ENCODE results near the gene BDH2. TPM values are rescaled to one million over a fixed set of nuclear protein-coding genes. Genes with fewer than 3 reads are reported as not detected.

Gene BDH2
- total and polyA plus RNA-seq, 2 experiments from 2014 or later: 86.4 to 137 TPM

- Histone ChIP-seq H3K4me3 (no peak overlapping the region), H3K9me3 (ENCODE audit: low read depth) (no peaks in the 10 kb centered on the region), H3K27ac (no peak overlapping the region), H3K9me2 (replicated peaks; ENCODE audit: insufficient read depth) (no peaks in the 10 kb centered on the region), H3K36me3 (replicated peaks; ENCODE audit: insufficient read depth, low read depth) (no peaks in the 10 kb centered on the region), H3K27me3 (no peaks in the 10 kb centered on the region), H2AFZ (no peak overlapping the region), H4K20me1 (ENCODE audit: insufficient read depth, poor library complexity, severe bottlenecking) (no peaks in the 10 kb centered on the region), H3K79me2 (peaks cover 28% of the 10 kb centered on the region), H3K4me2 (no peak overlapping the region), H3K4me1 (ENCODE audit: insufficient read depth) (peaks cover 6% of the 10 kb centered on the region)
- DNase-seq (ENCODE audit: low spot score): no peak
- no peak for TF ChIP-seq CTCF (IDR thresholded peaks at IDR 0.05; ENCODE audit: poor library complexity)
- TF ChIP-seq EZH2 (IDR thresholded peaks at IDR 0.05; ENCODE audit: borderline replicate concordance): no peak
- TF ChIP-seq EZH2phosphoT487 (IDR thresholded peaks at IDR 0.05; ENCODE audit: low read depth, severe bottlenecking, unreplicated experiment): no peak
Measured at GRCh38 chr4:103092245-103092644, 7.4 kb downstream of the BDH2 start.

- peak; percentile 61 for DNase-seq (ENCODE audit: low spot score)
- peak; percentile 66 for TF ChIP-seq CTCF (IDR thresholded peaks at IDR 0.05; ENCODE audit: poor library complexity)
- TF ChIP-seq EZH2 (IDR thresholded peaks at IDR 0.05; ENCODE audit: borderline replicate concordance): no peak
- Histone ChIP-seq H3K27ac (no peak overlapping the region), H3K9me3 (ENCODE audit: low read depth) (no peaks in the 10 kb centered on the region), H3K9me2 (replicated peaks; ENCODE audit: insufficient read depth) (no peaks in the 10 kb centered on the region), H3K36me3 (replicated peaks; ENCODE audit: insufficient read depth, low read depth) (no peaks in the 10 kb centered on the region), H3K27me3 (no peaks in the 10 kb centered on the region), H3K4me2 (no peak overlapping the region), H4K20me1 (ENCODE audit: insufficient read depth, poor library complexity, severe bottlenecking) (no peaks in the 10 kb centered on the region), H2AFZ (no peak overlapping the region), H3K4me1 (ENCODE audit: insufficient read depth) (peaks cover 5% of the 10 kb centered on the region), H3K79me2 (peaks cover 23% of the 10 kb centered on the region), H3K4me3 (no peak overlapping the region)
- WGBS (ENCODE audit: low lambda C conversion rate, missing lambda C conversion rate): 65% methylated on average over 3 of the region's 3 CpGs
Measured at GRCh38 chr4:103091601-103092223, 7.9 kb downstream of the BDH2 start.

- WGBS (ENCODE audit: low lambda C conversion rate, missing lambda C conversion rate): 91% methylated on average over 2 of the region's 2 CpGs
- no peaks in the 10 kb centered on the region for H3K36me3 ChIP-seq (replicated peaks; ENCODE audit: insufficient read depth, low read depth)
Measured at GRCh38 chr4:103089481-103089880, 10.2 kb downstream of the BDH2 start.

More at GRCh38 chr4:103089481-103089880, 10.2 kb downstream of the BDH2 start:
- Histone ChIP-seq H3K4me1 (ENCODE audit: insufficient read depth) (no peaks in the 10 kb centered on the region), H3K27ac (no peak overlapping the region), H3K4me3 (no peak overlapping the region), H4K20me1 (ENCODE audit: insufficient read depth, poor library complexity, severe bottlenecking) (no peaks in the 10 kb centered on the region), H3K4me2 (no peak overlapping the region), H3K27me3 (no peaks in the 10 kb centered on the region), H3K9me2 (replicated peaks; ENCODE audit: insufficient read depth) (no peaks in the 10 kb centered on the region), H3K9me3 (ENCODE audit: low read depth) (no peaks in the 10 kb centered on the region), H2AFZ (no peak overlapping the region), H3K79me2 (peaks cover 3% of the 10 kb centered on the region)
- no peak for TF ChIP-seq EZH2phosphoT487 (IDR thresholded peaks at IDR 0.05; ENCODE audit: low read depth, severe bottlenecking, unreplicated experiment)
- no peak for TF ChIP-seq CTCF (IDR thresholded peaks at IDR 0.05; ENCODE audit: poor library complexity)
- no peak for TF ChIP-seq EZH2 (IDR thresholded peaks at IDR 0.05; ENCODE audit: borderline replicate concordance)
- no peak for DNase-seq (ENCODE audit: low spot score)
